ENCODE measurements around the gene MIGA1. TPM values are rescaled to one million over a fixed set of nuclear protein-coding genes. Genes with fewer than 3 reads are reported as not detected.

MIGA1 gene
- polyA plus RNA-seq, 2 of the 4 experiments (the other 2 are of a cell fraction), result 6.5 to 7.4 TPM

DNA sequence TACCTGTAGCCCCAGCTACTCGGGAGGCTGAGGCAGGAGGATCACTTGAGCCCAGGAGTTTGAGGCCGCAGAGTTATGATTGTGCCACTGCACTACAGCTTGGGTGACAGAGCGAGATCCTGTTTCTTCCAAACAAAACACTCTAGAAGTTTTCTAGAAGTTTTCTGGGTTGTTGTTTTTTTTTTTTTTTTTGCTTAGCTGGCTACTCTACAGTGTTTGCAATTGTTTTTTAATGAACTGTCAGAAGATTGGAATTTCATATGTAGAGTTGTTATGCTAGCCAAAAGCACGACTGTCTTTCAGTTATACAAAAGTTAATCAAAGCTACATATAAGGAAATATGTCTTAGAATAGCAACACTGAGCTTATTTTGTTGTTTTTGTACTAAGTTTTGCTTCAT is 78.1 kb downstream of the MIGA1 start:
- no peak overlapping the region for H3K27ac ChIP-seq
- no peak overlapping the region for H3K4me3 ChIP-seq
- DNase-seq (ENCODE audit: low read depth in 1 of 2, low spot score in 1 of 2), result no peak
- 85% methylated on average over 4 of the region's 4 CpGs for WGBS (ENCODE audit: missing lambda C conversion rate)
- ChIA-PET POLR2A (no interaction called here), CTCF (no interaction called here)
- H3K4me2 ChIP-seq, result no peak overlapping the region
- no peaks in the 10 kb centered on the region for H3K4me1 ChIP-seq
- H3K9me3 ChIP-seq, result no peaks in the 10 kb centered on the region
- no peak for TF ChIP-seq RARB (CRISPR knock-in tag; IDR thresholded peaks at IDR 0.05)
- no peak for TF ChIP-seq TFCP2L1 (CRISPR knock-in tag; IDR thresholded peaks at IDR 0.05)
- TF ChIP-seq TP53 (CRISPR knock-in tag; IDR thresholded peaks at IDR 0.05), result no peak
- FAIRE-seq, result no peak
- ATAC-seq, result no peak

DNA sequence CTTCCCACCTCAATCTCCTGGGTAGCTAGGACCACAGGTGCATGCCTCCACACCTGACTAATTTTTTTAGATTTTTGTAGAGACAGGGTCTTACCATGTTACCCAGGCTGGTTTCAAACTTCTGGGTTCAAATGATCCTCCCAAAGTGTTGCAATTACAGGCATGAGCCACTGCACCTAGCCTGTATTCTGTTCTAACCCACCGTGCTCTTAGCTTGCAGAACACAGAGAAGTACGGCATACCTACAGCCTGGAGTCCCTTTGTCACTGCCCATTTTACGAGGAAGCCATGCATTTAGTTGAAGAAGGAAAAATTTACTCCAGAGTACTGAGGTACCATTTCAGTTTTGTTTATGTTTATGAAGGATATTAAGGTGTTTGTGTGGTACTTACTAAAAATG is 79.3 kb downstream of the MIGA1 start:
- no peak overlapping the region for H3K27ac ChIP-seq
- no peak overlapping the region for H3K4me2 ChIP-seq
- TF ChIP-seq CTCF (IDR thresholded peaks at IDR 0.05) (no peak), ZNF302 (CRISPR knock-in tag; IDR thresholded peaks at IDR 0.05) (no peak), EHF (CRISPR knock-in tag; IDR thresholded peaks at IDR 0.05) (no peak), HOXA7 (CRISPR knock-in tag; IDR thresholded peaks at IDR 0.05) (no peak), RCOR1 (IDR thresholded peaks at IDR 0.05; ENCODE audit: low read depth, low read length) (no peak), BHLHE40 (IDR thresholded peaks at IDR 0.05; ENCODE audit: low read depth, low read length) (no peak), EP300 (IDR thresholded peaks at IDR 0.05) (no peak), POLR2AphosphoS2 (conservative IDR thresholded peaks at IDR 0.05; ENCODE audit: low read length) (no peak)
- TF ChIP-seq, protein P1, sequence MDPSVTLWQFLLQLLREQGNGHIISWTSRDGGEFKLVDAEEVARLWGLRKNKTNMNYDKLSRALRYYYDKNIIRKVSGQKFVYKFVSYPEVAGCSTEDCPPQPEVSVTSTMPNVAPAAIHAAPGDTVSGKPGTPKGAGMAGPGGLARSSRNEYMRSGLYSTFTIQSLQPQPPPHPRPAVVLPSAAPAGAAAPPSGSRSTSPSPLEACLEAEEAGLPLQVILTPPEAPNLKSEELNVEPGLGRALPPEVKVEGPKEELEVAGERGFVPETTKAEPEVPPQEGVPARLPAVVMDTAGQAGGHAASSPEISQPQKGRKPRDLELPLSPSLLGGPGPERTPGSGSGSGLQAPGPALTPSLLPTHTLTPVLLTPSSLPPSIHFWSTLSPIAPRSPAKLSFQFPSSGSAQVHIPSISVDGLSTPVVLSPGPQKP (IDR thresholded peaks at IDR 0.05; ENCODE audit: low read depth, low read length), result no peak
- WGBS (ENCODE audit: missing lambda C conversion rate), result 82% methylated on average over 3 of the region's 3 CpGs
- ChIA-PET CTCF (interaction anchor here (0.7 kb wide), 1 partner anchor 7 kb away, joined by 4 read pairs; no protein-coding TSS in a partner anchor), POLR2A (no interaction called here)
- H3K4me3 ChIP-seq, result no peak overlapping the region
- no peak for ATAC-seq
- FAIRE-seq, result no peak
- DNase-seq (ENCODE audit: low read depth in 1 of 2, low spot score in 1 of 2), result no peak
- no peaks in the 10 kb centered on the region for H3K4me1 ChIP-seq
- no peaks in the 10 kb centered on the region for H3K9me3 ChIP-seq

DNA sequence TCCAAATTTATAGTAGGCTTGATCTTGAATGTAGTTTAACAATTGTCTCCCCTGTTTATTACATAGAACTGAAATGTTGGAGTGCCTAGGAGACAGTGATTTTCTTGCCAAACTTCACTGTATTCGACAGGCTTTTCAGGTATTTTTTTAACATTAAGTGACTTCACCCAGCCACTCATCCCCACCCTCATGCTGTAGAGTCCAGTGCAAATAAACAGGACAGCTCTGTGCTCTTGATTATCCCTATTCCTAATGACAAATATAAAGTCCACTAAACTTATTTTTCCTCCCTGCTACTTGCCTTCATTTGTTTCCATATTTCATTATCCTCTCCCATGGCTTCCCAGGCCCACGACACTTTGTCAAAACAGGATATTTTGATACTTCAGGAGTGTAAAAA is 79.8 kb downstream of the MIGA1 start:
- no peak for TF ChIP-seq USF2 (IDR thresholded peaks at IDR 0.05)
- TF ChIP-seq, protein P2, sequence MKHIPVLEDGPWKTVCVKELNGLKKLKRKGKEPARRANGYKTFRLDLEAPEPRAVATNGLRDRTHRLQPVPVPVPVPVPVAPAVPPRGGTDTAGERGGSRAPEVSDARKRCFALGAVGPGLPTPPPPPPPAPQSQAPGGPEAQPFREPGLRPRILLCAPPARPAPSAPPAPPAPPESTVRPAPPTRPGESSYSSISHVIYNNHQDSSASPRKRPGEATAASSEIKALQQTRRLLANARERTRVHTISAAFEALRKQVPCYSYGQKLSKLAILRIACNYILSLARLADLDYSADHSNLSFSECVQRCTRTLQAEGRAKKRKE (CRISPR knock-in tag; IDR thresholded peaks at IDR 0.05; ENCODE audit: low read depth), result no peak
- TF ChIP-seq FOSL2 (IDR thresholded peaks at IDR 0.05), result no peak
- TF ChIP-seq FOSL2 (CRISPR knock-in tag; IDR thresholded peaks at IDR 0.05), result no peak
- no peak for TF ChIP-seq NPAS2 (CRISPR knock-in tag; IDR thresholded peaks at IDR 0.05; ENCODE audit: borderline replicate concordance)
- no peak for TF ChIP-seq MYC (IDR thresholded peaks at IDR 0.05; ENCODE audit: borderline replicate concordance, low read length)
- TF ChIP-seq, protein P1 (IDR thresholded peaks at IDR 0.05; ENCODE audit: low read depth, low read length), result no peak
- no peak for TF ChIP-seq SREBF2 (IDR thresholded peaks at IDR 0.05)
- no peak for TF ChIP-seq KDM1A (IDR thresholded peaks at IDR 0.05; ENCODE audit: low read depth)
- TF ChIP-seq KDM5A (IDR thresholded peaks at IDR 0.05), result no peak
- no peak for TF ChIP-seq NR3C1 (IDR thresholded peaks at IDR 0.05)
- TF ChIP-seq RCOR1 (IDR thresholded peaks at IDR 0.05; ENCODE audit: low read depth, low read length), result no peak
- no peak for TF ChIP-seq TFCP2L1 (CRISPR knock-in tag; IDR thresholded peaks at IDR 0.05)

More for the DNA sequence above, 79.8 kb downstream of the MIGA1 start:
- DNase-seq (ENCODE audit: low read depth in 1 of 2, low spot score in 1 of 2) (no peak), FAIRE-seq (no peak), ATAC-seq (no peak)
- no peaks in the 10 kb centered on the region for H3K9me3 ChIP-seq
- H3K4me2 ChIP-seq, result no peak overlapping the region
- POLR2A ChIA-PET, result no interaction called here
- no peaks in the 10 kb centered on the region for H3K4me1 ChIP-seq
- WGBS (ENCODE audit: missing lambda C conversion rate), result 72% methylated on average over 2 of the region's 2 CpGs
- no peak overlapping the region for H3K27ac ChIP-seq
- H3K4me3 ChIP-seq, result no peak overlapping the region
- CTCF ChIA-PET, result no interaction called here
